HG02588 (cell line): ENCODE data around the gene FBH1.
"Not testable (repeated sequence)": the region's sequence is repeated elsewhere in the genome, so short reads cannot be mapped to it uniquely, and the experiment has no call there.

Experiments
- ATAC-seq: cut with Tn5 transposase; IDR thresholded peaks from one replicate; pipeline ENCODE4 v1.9.1; 2021; ENCODE audit warnings: mild to moderate bottlenecking, moderate library complexity; ENCODE audit not compliant: unreplicated experiment

The FBH1 gene

DNA sequence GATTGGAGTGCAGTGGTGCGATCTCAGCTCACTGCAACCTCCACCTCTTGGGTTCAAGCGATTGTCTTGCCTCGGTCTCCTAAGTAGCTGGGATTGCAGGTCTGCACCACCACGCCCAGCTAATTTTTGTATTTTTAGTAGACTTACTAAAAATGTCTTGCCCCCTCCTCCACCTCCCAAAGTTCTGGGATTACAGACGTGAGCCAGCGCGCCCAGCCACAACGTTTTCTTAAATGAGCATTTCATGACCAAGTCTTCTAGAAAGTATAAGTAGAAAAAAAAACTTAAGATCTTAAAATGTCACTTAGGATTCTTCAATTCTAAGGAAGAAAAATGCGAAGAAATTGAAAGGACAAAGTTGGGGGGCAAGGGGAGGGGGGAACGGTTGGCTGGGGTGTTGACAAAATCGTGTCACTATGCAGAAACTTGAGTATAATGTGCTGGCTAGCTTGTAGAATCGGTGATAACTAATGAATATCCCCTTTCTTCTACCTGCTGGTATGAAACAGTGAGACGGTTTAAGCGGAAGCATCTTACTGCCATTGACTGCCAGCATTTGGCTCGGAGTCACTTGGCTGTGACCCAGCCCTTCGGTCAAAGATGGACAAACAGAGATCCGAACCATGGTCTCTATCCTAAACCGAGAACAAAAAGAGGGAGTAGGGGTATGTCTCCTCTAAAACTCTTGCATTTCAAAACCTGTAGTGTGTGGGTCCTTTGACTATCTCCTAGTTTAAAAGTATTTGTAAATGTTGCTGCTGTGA, 12.7 kb downstream of the FBH1 start:
- ATAC-seq: no peak

DNA sequence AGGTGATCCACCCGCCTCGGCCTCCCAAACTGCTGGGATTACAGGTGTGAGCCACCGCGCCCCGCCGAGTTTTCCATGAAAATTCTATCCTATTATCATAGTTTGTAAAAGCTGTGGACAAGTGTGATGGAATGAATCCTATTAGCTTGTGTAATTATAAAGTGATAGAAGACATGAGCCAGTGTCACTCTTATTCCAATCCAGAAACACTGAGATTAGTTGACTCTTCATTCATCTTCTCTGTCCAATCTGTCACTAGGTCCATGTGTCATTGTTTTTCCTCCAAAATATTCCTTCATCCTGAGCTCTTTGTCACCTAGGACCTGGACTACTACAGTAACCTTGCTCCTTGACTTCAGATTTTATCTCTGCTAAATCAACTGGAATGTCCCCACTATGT, 13.5 kb downstream of the FBH1 start:
- ATAC-seq: no peak

DNA sequence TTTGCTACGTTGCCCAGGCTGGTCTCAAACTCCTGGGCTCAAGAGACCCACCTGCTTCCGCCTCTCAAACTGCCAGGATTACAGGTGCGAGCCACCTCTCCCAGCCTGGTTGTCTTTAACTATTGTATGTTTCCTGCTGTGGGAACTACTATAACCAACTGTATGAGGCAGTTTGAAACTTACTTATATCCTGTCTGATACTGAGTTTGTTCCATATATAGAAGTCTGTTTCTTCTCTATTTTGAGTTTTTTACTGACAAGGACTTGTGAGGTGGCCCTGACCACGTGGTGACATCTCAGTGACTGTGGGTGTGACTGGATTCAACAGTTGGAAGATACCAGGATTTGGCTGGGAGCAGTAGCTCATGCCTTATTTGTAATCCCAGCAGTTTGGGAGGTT, 14.2 kb downstream of the FBH1 start:
- ATAC-seq: peak; percentile 93

DNA sequence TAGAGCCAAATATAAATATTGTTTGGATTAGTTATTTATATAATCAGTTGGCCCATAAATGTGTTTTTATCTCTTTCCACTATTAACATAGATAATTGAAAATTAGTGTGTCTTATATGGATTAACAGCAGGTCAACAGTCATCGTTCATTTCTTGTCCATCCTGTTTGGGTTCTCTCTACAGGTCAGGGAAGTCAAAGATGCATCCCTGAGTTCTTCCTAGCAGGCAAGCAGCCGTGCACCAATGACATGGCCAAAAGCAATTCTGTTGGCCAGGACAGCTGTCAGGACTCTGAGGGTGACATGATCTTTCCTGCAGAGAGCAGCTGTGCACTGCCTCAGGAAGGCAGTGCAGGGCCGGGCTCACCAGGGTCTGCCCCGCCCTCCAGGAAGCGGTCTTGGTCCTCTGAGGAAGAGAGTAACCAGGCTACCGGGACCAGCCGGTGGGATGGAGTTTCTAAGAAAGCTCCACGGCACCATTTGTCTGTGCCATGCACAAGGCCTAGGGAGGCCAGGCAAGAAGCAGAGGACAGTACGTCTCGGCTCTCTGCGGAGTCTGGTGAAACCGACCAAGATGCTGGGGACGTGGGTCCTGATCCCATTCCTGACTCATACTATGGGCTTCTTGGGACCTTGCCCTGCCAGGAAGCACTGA, 15.9 kb downstream of the FBH1 start:
- ATAC-seq: no peak

DNA sequence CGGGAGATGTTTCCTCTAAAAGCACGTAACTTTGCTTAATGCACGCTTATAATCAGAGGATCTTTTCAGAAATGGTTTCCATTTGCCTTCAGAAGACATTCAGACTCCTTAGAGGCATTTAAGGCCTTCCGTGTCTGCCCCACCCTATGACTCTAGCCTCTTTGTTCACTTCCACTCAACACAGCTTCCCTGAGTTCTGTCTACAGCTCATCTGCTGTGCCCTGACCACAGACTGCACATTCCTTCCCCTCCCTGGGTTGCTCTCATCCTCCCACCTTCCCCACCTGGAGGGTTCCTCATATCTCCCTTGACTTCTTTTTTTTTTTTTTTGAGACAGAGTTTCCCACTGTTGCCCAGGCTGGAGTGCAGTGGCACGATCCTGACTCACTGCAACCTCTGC, 16.6 kb downstream of the FBH1 start:
- ATAC-seq: no peak

DNA sequence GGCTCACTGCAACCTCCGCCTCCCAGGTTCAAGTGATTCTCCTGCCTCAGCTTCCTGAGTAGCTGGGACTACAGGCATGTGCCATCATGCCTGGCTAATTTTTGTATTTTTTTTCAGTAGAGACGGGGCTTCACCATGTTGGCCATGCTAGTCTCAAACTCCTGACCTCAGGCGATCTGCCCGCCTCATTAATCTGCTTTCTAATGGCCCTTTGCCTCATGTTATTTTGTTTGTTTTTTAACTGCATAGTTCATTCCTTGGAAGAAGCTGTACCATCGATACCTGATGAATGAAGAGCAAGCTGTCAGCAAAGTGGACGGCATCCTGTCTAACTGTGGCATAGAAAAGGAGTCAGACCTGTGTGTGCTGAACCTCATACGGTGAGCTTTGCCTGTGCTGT, 18.6 kb downstream of the FBH1 start:
- ATAC-seq: not testable (repeated sequence)

DNA sequence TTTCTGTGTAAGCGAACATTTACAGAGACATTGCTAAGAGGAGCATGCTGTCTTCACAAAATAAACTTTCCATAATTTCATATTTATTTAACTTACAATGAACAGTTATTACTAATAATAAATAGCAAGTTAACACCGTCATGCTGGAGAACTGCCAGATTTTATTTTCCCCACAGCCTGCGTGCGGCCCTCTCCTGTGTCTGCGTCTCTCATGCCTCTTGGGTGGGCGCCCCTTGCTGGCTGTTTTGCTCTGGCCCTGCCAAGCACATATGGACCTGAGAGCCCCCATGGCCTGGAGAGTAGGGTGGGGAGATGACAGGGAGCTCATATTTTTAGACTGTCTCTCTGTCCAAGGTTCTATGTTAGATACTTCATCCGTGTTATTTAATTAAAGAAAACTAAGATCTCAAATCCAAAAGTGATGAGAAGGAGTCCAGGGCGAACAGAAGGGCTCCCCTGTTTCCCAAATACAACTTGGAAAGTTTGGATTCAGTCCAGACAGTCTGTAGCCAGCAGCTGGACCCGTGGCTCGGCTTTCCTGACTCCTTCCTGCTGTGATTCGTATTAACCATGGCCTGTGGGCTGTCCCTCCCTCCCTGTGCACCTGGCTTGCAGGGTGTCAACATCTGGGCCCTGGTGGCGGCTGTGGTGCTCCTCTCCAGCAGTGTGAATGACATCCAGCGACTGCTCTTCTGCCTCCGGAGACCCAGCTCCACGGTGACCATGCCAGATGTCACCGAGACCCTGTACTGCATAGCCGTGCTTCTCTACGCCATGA, 20.5 kb downstream of the FBH1 start:
- ATAC-seq: no peak

DNA sequence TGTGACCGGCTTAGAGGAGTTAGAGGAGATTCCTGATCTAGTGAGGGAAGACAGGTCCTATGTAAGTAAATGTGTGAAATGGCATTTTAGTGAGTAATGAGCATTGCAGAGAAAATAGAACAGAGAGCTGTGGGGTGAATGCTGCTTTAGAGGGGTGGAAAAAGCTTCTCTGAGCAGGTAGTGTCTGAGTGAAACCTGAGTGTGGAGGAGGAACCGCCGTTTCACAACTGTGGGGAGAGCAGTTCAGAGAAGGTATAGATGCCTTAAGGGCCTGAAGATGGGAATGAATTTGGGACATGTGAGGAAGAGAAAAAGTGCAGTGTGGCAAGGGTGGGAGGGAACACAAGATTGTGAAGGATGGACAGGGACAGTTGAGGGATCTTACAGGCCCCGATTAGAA, 21.6 kb downstream of the FBH1 start:
- no peak for ATAC-seq

DNA sequence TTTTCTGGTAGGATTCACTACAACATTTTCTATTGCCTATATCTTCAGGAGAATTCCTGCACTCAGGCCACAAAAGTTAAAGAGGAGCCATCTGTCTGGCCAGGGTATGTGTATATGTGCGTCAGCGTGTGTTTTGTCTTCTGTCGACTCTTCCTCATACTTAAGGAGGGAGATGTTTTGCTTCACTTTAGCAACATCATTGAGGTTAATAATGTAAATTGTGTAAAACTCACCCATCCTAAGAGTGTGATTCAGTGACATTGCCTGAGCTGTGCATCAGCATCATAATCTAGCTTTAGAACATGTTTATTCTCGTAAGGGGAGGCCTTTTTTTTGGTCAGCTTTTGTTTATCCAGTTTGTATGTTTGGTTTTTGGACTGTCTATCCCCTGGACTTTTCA, 23.7 kb downstream of the FBH1 start:
- no peak for ATAC-seq

DNA sequence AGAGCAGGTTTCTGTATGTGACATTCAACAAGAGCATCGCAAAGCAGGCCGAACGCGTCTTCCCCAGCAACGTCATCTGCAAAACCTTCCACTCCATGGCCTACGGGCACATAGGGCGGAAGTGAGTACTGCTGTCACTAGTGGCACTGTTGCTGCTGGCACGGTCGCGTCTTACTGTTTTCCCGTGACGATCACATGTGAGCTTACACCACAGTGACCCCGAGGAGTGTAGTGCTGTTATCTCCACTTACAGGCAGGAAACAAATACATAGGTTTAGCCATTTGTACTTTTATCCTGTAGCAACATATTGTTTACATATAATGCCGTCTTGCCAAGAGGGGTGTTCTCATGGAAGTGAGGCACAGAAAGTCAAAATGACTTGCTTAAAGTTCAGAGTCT, 25.4 kb downstream of the FBH1 start:
- no peak for ATAC-seq

DNA sequence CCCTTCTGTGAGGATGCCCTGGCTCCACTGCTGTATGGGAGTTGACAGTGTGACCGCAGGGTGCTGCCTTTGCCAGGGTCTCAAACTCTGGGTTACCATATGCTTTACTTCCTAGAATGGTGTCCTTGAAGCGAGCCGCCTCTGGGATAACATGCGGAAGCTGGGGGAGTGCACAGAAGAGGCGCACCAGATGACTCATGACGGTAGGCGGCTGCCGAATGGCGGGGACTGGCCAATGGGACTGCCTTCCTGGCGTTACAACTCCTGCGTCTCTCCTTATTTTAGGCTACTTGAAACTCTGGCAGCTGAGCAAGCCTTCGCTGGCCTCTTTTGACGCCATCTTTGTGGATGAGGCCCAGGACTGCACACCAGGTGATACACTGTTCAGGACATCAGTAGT, 27.3 kb downstream of the FBH1 start:
- ATAC-seq: no peak

DNA sequence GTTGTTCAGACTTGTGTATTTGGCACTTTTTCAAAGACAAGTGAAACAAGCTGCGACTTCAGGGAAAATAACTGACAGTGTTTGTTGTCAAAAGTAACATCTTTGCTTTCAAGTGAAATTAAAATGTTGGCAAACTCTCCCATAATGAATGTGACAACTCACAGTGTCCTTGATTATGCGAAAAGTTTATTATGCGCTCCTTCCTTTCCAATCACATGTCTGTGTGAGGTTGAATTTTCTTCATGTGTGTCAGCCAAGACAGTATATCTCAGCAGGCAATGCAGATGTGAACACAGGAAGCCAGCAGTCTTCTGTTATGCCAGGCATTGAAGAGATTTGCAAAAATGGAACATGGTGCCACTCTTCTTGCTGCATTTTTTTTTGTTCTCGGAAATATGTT, 28.7 kb downstream of the FBH1 start:
- ATAC-seq: no peak

DNA sequence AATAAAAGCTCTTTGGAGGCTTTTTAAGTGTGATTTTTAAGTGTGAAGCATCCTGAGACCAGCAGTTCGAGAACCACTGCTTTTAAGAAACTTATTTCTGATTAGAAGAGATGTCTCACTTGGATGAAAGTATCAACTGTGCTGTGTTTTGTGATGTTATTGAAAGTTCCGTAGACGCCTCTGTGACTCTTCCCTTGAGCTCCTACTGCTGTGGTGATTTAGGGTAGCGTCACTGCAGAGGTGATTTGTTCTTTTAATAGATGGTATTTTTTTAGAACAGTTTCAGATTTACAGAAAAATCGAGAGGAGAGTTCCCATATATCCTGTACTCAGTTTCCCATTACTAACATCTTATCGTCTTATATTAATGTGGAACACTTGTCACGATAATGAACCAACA, 29.5 kb downstream of the FBH1 start:
- ATAC-seq: no peak

DNA sequence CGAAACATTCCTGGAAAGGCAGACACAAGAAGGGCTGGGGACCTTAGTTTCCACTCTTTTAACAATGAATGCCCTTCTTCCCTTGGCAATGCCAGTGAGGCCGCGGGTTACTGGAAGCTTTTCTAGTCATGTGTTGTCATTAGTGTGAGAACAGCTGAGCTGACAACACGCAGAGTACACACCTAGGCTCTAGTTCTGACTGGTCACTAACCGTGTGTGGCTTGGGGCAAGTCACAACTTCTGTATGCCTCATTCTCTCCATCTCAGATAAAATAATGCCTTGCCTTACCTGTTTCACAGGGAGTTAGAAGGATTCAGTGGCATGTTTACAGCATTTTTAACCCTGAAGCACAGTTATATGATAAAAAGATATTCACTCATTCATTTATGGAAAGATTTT, 31.7 kb downstream of the FBH1 start:
- ATAC-seq: no peak

DNA sequence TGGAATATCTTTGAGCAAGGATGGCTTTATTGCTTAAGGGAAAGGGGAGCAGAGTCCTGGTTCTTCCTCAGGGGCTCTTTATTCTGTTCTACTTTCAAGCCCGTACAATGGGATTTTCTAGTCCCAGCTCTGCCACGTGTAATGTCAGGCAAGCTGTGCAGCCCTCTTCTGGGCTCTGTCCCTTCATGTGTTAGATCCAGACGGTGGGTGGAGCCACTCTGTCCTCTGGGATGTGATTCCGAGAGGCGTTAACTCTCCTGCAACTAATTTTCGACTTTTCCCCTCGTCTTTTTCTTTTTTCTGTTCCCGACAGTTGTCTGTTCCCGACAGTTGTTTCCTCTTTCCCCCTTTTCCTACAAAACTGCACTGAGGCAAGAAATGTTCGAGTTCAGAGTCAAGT, 34.8 kb downstream of the FBH1 start:
- no peak for ATAC-seq

DNA sequence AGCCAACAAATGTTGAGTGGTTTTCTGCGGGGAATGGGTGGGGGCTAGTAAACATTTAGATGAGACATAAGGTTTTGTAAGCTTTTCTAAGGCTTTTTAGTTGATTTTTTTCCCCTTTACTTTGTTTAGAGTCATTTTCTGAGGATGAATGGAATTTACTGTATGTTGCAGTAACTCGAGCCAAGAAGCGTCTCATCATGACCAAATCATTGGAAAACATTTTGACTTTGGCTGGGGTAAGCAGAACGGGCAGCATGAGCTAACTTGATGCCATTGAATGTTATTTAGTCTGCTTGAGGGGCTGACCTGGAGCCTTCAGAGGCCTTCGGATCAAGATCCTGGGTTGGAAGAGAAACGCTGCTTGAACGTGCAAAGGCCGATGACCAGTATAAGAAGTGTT, 37.3 kb downstream of the FBH1 start:
- no peak for ATAC-seq

DNA sequence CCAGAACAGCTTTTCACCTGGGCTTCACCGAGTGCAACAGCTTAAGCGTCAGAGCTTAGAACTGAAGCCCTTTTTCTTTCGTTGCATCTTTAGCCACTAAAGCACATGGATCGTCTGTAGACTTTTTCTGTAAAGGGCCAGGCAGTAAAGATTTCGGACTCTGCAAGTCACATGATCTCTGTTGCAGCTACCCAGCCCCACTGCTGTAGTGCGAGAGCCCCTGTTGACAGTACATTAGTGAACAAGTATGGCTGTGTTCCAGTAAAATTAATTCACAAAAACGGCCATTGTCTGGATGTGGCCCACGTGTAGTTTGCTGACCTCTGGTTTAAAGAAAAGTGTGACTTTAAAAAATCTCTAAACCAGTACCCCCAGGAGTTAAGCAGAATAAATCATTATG, 39.4 kb downstream of the FBH1 start:
- no peak for ATAC-seq

DNA sequence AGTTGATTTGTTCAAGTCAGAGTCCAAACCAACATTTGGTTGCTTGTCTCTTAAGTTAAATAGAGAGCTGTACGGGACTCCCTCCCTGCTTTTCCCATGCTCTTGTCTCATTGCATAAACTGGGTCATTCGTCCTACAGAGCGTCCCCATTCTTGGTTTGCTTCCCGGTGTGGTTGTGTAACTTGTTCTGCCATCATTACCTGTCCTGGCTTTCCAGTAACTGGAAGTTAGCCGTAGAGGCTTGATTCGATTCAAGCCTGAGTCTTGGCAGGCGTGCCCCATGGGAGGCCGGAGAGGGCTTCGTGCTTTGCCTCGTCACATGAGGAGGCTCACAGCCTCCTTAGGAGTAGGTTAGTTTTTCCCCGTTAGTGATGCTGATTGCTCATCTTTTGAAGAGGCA, 40.2 kb downstream of the FBH1 start:
- no peak for ATAC-seq

DNA sequence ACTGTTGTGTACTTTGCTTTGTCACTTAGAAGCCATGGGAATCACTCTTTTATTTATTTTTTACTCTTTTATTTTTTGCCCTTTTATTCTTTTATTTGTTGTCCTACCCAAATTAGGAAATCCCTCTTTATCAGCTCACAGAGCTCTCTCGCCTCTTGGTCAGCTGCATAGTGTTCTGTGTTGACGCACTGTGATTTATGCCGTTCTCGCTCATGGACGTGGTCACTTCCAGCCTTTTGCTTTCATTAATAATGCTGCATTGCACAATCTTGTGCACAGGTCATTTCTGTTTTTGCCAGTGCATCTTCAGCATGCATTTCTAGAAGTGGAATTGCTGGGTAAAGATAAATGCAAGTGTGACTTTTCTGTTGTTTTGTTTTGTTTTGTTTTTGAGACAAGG, 42.3 kb downstream of the FBH1 start:
- ATAC-seq: no peak

DNA sequence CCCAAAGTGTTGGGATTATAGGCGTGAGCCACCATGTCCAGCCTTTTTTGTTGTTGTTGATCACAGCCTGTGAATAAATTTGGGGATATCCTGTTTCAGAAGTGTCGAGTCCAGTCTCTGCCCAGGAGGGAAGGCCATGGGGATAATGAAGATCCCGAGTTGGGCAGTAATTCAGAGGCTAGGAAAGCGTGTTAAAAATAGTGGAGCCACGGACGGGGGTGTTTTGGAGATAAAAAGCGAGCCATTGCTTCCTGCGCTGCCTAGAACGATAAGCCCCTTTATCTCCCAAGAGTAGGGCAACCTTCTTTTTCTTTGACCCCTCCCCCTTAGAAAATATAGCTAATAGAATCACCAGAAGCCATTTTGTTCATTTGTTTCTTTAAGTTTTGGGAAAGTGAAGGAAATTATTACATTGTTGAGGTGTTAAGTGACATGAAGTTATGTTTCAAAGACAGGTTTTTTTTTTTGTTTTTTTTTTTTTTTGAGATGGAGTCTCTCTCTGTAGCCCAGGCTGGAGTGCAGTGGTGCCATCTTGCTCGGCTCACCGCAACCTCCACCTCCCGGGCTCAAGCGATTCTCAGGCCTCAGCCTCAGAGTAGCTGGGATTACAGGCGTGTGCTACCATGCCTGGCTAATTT, 44.0 kb downstream of the FBH1 start:
- no peak for ATAC-seq

DNA sequence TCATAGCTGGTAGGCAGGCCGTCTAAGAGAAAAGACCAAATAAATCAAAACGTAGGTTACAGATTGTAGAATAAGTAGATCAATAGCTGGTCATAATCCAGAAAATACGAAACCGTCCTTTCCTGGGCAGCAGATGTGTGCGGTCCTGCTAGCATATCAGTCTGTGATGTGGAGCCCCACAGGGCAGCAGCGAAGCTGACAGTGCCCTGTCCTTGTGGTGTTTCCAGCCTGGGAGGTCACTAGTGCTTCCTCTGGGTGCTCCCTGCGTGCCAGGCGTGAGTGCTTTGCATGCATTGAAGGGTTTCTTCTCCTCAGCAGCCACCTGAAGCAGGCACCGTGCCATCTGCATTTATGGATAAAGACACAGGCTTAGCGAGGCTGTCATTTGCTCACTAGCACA, 45.6 kb downstream of the FBH1 start:
- ATAC-seq: no peak

DNA sequence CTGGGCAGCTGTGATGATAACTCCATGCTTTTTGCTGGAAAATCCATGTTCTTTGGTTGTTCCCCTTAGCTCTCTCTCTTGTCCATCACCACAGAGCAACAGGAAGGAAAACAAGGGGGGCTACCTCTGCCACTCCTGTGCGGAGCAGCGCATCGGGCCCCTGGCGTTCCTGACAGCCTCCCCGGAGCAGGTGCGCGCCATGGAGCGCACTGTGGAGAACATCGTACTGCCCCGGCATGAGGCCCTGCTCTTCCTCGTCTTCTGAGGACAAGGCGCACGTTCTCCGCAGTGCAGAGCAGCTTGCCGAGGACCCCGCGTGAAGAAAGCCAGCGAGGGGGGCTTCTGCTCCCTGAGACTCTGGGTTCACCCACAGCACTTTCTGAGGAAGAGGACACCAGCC, 47.0 kb downstream of the FBH1 start:
- no peak for ATAC-seq
